ENCODE measurements around the gene MSI2. TPM values are rescaled to one million over a fixed set of nuclear protein-coding genes. Genes with fewer than 3 reads are reported as not detected.
"Not testable (repeated sequence)": the region's sequence is repeated elsewhere in the genome, so short reads cannot be mapped to it uniquely, and the experiment has no call there.

The MSI2 gene
- total RNA-seq, 4 donors from 2014 or later = 9.9 to 18.5 (median 13.8) TPM

- no peak overlapping the region for H3K4me3 ChIP-seq (ENCODE audit: low read depth, poor library complexity, severe bottlenecking)
- intact Hi-C loops (cut with DNase I; ENCODE audit: low total_unique reads) = no loop called here
- TF ChIP-seq POLR2A (IDR thresholded peaks at IDR 0.05) (no peak), CTCF (IDR thresholded peaks at IDR 0.05) (no peak)
- no peak for DNase-seq (ENCODE audit: low spot score in 2 of 2)
- WGBS, 2 donors = 88 to 96% methylated on average over 3 of the region's 3 CpGs
Measured at GRCh38 chr17:57614742-57615141, 358.4 kb downstream of the MSI2 start.

- DNase-seq (ENCODE audit: low spot score in 2 of 2) = no peak
- intact Hi-C loops (cut with DNase I; ENCODE audit: low total_unique reads) = no loop called here
- WGBS, 2 donors = 91 to 95% methylated on average over 13 of the region's 13 CpGs
- H3K4me3 ChIP-seq (ENCODE audit: low read depth, poor library complexity, severe bottlenecking) = no peak overlapping the region
- no peak for TF ChIP-seq POLR2A (IDR thresholded peaks at IDR 0.05)
- no peak for TF ChIP-seq CTCF (IDR thresholded peaks at IDR 0.05)
Measured at GRCh38 chr17:57615836-57616757, 359.8 kb downstream of the MSI2 start.

GRCh38 chr17:57617218-57617617 lies 360.9 kb downstream of the MSI2 start:
- no peak overlapping the region for H3K4me3 ChIP-seq (ENCODE audit: low read depth, poor library complexity, severe bottlenecking)
- DNase-seq (ENCODE audit: low spot score in 2 of 2) = no peak
- TF ChIP-seq POLR2A (IDR thresholded peaks at IDR 0.05) (no peak), CTCF (IDR thresholded peaks at IDR 0.05) (no peak)
- intact Hi-C loops (cut with DNase I; ENCODE audit: low total_unique reads) = no loop called here

- TF ChIP-seq CTCF (IDR thresholded peaks at IDR 0.05) (no peak), POLR2A (IDR thresholded peaks at IDR 0.05) (no peak)
- 92 to 93% methylated on average over 19 of the region's 19 CpGs for WGBS, 2 donors
- intact Hi-C loops (cut with DNase I; ENCODE audit: low total_unique reads) = no loop called here
Measured at GRCh38 chr17:57619061-57619937, 363.0 kb downstream of the MSI2 start.

GRCh38 chr17:57620576-57620975 lies 364.3 kb downstream of the MSI2 start:
- 93 to 100% methylated on average over 2 of the region's 2 CpGs for WGBS, 2 donors
- no peak overlapping the region for H3K4me3 ChIP-seq (ENCODE audit: low read depth, poor library complexity, severe bottlenecking)
- no peak for TF ChIP-seq CTCF (IDR thresholded peaks at IDR 0.05)
- TF ChIP-seq POLR2A (IDR thresholded peaks at IDR 0.05) = no peak
- intact Hi-C loops (cut with DNase I; ENCODE audit: low total_unique reads) = no loop called here
- DNase-seq (ENCODE audit: low spot score in 2 of 2) = no peak

More at GRCh38 chr17:57619061-57619937, 363.0 kb downstream of the MSI2 start:
- DNase-seq (ENCODE audit: low spot score in 2 of 2) = no peak
- no peak overlapping the region for H3K4me3 ChIP-seq (ENCODE audit: low read depth, poor library complexity, severe bottlenecking)

GRCh38 chr17:57621791-57622190 lies 365.5 kb downstream of the MSI2 start:
- 96% methylated on average over 6 of the region's 6 CpGs for WGBS, 2 donors
- intact Hi-C loops (cut with DNase I; ENCODE audit: low total_unique reads); DNase-seq (ENCODE audit: low spot score in 2 of 2); H3K4me3 ChIP-seq (ENCODE audit: low read depth, poor library complexity, severe bottlenecking): not testable (repeated sequence)
